MM.1S (cell line): ENCODE measurements around the gene PPP1CA.

Source experiments
- DNase-seq: peaks from one replicate; pipeline ENCODE4 v3.0.0-alpha.2; 2015
- H2AFZ ChIP-seq: fragments of 300-600 bp; sonication (generic); 2 replicates; pipeline ENCODE4 v1.6.0; 2016; ENCODE audit warnings: antibody characterized with exemption, low read length
- H3F3A ChIP-seq: fragments of 300-600 bp; sonication (generic); 2 replicates; pipeline ENCODE4 v1.6.1; 2016; ENCODE audit warnings: mild to moderate bottlenecking, antibody characterized with exemption, low read length, moderate library complexity, mixed read lengths; ENCODE audit not compliant: insufficient read depth
- H3K27ac ChIP-seq: fragments of 300-600 bp; sonication (generic); 2 replicates; pipeline ENCODE4 v1.5.1; 2016; ENCODE audit warnings: mild to moderate bottlenecking, low read length
- H3K27me3 ChIP-seq: fragments of 300-600 bp; sonication (generic); replicated peaks from 2 replicates; pipeline ENCODE4 v1.6.0; 2016; ENCODE audit warnings: low read length; ENCODE audit not compliant: insufficient read depth
- H3K36me3 ChIP-seq: fragments of 300-600 bp; sonication (generic); replicated peaks from 2 replicates; pipeline ENCODE4 v1.6.1; 2016; ENCODE audit warnings: mild to moderate bottlenecking, low read length, mixed read lengths; ENCODE audit not compliant: insufficient read depth
- H3K4me1 ChIP-seq: fragments of 300-600 bp; sonication (generic); 2 replicates; pipeline ENCODE4 v1.6.1; 2016; ENCODE audit warnings: low read length, mixed read lengths
- H3K4me2 ChIP-seq: fragments of 300-600 bp; sonication (generic); 2 replicates; pipeline ENCODE4 v1.6.0; 2016; ENCODE audit warnings: low read depth, low read length
- H3K4me3 ChIP-seq: fragments of 300-600 bp; sonication (generic); 2 replicates; pipeline ENCODE4 v1.5.1; 2016; ENCODE audit warnings: low read length, mixed read lengths
- H3K79me2 ChIP-seq: fragments of 300-600 bp; sonication (generic); 2 replicates; pipeline ENCODE4 v1.6.1; 2016; ENCODE audit warnings: mixed run types, low read length, mixed read lengths
- H3K9ac ChIP-seq: fragments of 300-600 bp; sonication (generic); 2 replicates; pipeline ENCODE4 v1.6.1; 2016; ENCODE audit warnings: low read length, mixed read lengths
- H3K9me2 ChIP-seq: fragments of 300-600 bp; sonication (generic); replicated peaks from 2 replicates; pipeline ENCODE4 v1.6.1; 2016; ENCODE audit warnings: mild to moderate bottlenecking, low read length, mixed read lengths; ENCODE audit not compliant: insufficient read depth
- H3K9me3 ChIP-seq: fragments of 300-600 bp; sonication (generic); replicated peaks from 2 replicates; pipeline ENCODE4 v1.6.1; 2016; ENCODE audit warnings: mild to moderate bottlenecking, low read length, mixed read lengths; ENCODE audit not compliant: insufficient read depth
- H4K20me1 ChIP-seq: fragments of 300-600 bp; sonication (generic); 2 replicates; pipeline ENCODE4 v1.6.1; 2016; ENCODE audit warnings: mild to moderate bottlenecking, low read length, moderate library complexity, mixed read lengths; ENCODE audit not compliant: insufficient read depth
- EZH2 ChIP-seq: fragments of 300-600 bp; sonication (generic); optimal IDR thresholded peaks from 2 replicates; pipeline ENCODE3; 2017; ENCODE audit warnings: low read depth, mild to moderate bottlenecking, antibody characterized with exemption, low read length, mixed read lengths
- EZH2phosphoT487 ChIP-seq: fragments of 300-600 bp; sonication (generic); IDR thresholded peaks from 2 replicates; pipeline ENCODE4 v1.6.1; 2018; ENCODE audit warnings: antibody characterized with exemption, low read length
- TF ChIP-seq, protein P1 (sequence below): fragments of 300-600 bp; sonication (generic); IDR thresholded peaks from 2 replicates; pipeline ENCODE4 v1.5.1; 2016; ENCODE audit warnings: antibody characterized with exemption, low read length, mixed read lengths

The PPP1CA gene

GRCh38 chr11:67376063-67376820 is 25.4 kb downstream of the PPP1CA start:
- DNase-seq: no peak
- no peak overlapping the region for H3K9ac ChIP-seq
- H3F3A ChIP-seq: peaks cover 7% of the 10 kb centered on the region; the same call in 1 of the 2 replicates
- no peaks in the 10 kb centered on the region for H3K9me3 ChIP-seq
- TF ChIP-seq EZH2phosphoT487 (no peak), EZH2 (no peak)
- TF ChIP-seq, protein P1, sequence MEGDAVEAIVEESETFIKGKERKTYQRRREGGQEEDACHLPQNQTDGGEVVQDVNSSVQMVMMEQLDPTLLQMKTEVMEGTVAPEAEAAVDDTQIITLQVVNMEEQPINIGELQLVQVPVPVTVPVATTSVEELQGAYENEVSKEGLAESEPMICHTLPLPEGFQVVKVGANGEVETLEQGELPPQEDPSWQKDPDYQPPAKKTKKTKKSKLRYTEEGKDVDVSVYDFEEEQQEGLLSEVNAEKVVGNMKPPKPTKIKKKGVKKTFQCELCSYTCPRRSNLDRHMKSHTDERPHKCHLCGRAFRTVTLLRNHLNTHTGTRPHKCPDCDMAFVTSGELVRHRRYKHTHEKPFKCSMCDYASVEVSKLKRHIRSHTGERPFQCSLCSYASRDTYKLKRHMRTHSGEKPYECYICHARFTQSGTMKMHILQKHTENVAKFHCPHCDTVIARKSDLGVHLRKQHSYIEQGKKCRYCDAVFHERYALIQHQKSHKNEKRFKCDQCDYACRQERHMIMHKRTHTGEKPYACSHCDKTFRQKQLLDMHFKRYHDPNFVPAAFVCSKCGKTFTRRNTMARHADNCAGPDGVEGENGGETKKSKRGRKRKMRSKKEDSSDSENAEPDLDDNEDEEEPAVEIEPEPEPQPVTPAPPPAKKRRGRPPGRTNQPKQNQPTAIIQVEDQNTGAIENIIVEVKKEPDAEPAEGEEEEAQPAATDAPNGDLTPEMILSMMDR: no peak
- H3K4me2 ChIP-seq: no peak overlapping the region
- peaks cover 24% of the 10 kb centered on the region for H3K27me3 ChIP-seq
- H3K36me3 ChIP-seq: no peaks in the 10 kb centered on the region
- H3K79me2 ChIP-seq: no peaks in the 10 kb centered on the region
- no peak overlapping the region for H3K27ac ChIP-seq
- peaks cover 9% of the 10 kb centered on the region for H3K4me1 ChIP-seq
- no peaks in the 10 kb centered on the region for H3K9me2 ChIP-seq
- no peaks in the 10 kb centered on the region for H4K20me1 ChIP-seq
- H2AFZ ChIP-seq: no peak overlapping the region
- no peak overlapping the region for H3K4me3 ChIP-seq

DNA sequence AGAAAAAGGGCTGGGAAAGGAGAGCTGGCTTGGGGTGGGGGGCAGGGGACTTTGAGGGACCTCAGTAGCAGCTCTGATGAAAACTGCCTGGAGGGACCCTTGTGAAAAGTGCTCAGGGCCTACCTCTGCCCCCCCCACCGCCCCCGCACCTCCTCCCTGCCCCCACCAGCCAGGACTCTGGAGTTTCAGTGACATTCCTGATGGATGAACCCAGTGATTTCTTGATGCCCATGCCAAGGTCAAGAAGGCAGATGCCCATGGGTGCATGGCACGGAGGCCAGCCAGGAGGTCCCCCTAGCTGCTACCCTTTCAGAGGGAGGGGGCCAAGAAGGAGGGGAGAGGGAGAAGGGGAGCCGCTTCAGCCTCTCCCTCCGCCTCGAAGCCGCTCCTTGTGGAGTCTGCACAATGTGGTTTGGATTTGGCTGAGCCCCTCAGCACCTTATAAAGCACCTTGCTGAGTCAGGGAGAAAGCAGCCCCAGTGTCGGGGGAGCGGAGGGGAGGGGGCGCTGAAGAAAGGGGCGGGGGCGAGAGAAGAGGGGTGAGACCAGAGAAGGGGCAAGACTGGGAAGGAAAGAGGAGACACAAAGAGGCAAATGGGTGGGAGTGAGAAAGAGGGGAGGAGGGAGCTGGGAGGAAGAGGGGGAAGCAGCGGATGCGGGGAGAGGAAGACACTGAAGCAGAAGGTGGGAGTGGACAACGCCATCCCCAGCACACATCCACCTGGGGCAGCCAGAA is 26.2 kb downstream of the PPP1CA start:
- H3K27me3 ChIP-seq: peaks cover 24% of the 10 kb centered on the region
- H3K4me3 ChIP-seq: no peak overlapping the region
- H3K27ac ChIP-seq: no peak overlapping the region
- H2AFZ ChIP-seq: no peak overlapping the region
- TF ChIP-seq, protein P1: no peak
- TF ChIP-seq EZH2phosphoT487 (no peak), EZH2 (no peak)
- H3K9me3 ChIP-seq: no peaks in the 10 kb centered on the region
- H3K9ac ChIP-seq: no peak overlapping the region
- no peaks in the 10 kb centered on the region for H3K9me2 ChIP-seq
- no peaks in the 10 kb centered on the region for H3K36me3 ChIP-seq
- no peak overlapping the region for H3K4me2 ChIP-seq
- no peak for DNase-seq
- H3K79me2 ChIP-seq: no peaks in the 10 kb centered on the region
- no peaks in the 10 kb centered on the region for H4K20me1 ChIP-seq
- H3K4me1 ChIP-seq: peaks cover 4% of the 10 kb centered on the region; the same call in 1 of the 2 replicates
- peaks cover 9% of the 10 kb centered on the region; the same call in 1 of the 2 replicates for H3F3A ChIP-seq

DNA sequence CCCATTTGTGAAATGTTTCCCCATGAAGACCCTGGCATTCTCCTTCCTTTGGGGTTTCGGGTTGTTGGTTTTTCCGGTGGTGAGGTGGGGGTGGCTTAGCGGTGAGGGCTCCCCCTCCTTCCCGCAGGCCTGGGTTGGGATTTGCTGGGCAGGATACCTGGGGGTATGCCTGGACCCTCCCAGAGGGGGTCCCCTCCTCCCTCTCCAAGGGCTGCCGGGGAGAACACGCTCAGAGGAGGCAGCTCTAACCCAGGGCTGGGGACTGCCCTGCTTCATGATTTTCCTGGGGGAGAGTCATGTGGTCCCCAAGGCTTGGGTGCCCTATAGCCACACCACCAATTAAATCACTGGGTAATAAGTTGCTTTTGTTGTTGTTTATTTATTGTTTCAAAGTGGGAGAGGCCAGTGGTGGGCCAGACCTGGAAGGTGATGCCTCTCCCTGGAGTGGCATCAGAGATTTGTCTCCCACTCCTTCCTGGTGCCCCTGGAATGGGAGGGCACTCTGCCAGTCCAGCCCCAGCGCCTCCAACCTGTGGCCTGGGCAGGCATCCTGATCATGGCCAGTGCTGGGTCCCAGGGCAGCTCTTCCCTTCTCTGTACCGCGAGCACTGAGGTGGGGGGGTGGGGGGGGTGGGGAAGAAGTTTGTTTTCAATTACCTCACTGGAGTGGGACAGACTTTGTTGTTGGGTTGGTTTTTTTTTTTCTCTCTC is 26.9 kb downstream of the PPP1CA start:
- no peak for DNase-seq
- Histone ChIP-seq H3K9ac (no peak overlapping the region), H3K4me2 (no peak overlapping the region), H3K4me3 (no peak overlapping the region), H3K27me3 (peaks cover 24% of the 10 kb centered on the region), H4K20me1 (no peaks in the 10 kb centered on the region), H2AFZ (no peak overlapping the region), H3K9me2 (no peaks in the 10 kb centered on the region), H3K9me3 (no peaks in the 10 kb centered on the region), H3F3A (peaks cover 9% of the 10 kb centered on the region; the same call in 1 of the 2 replicates), H3K79me2 (no peaks in the 10 kb centered on the region), H3K36me3 (no peaks in the 10 kb centered on the region), H3K4me1 (peaks cover 4% of the 10 kb centered on the region; the same call in 1 of the 2 replicates), H3K27ac (no peak overlapping the region)
- TF ChIP-seq EZH2phosphoT487: no peak
- TF ChIP-seq, protein P1: no peak
- no peak for TF ChIP-seq EZH2
